Sigmoid colon (tissue), 7 donors: ENCODE results near the gene MRRF. TPM values are rescaled to one million over a fixed set of nuclear protein-coding genes. Genes with fewer than 3 reads are reported as not detected.

Experiments used
- DNase-seq: peaks from one replicate; pipeline ENCODE4 v3.0.0-alpha.2; 2019
- H3K27ac ChIP-seq, 4 donors: fragments of 200-600 bp; sonication (generic); one replicate each; pipeline ENCODE4 v1.5.1; 2016 to 2019; ENCODE audit warnings: mild to moderate bottlenecking in 1 of 4
- H3K27me3 ChIP-seq, 3 donors: fragments of 200-600 bp; sonication (generic); one replicate each; pipeline ENCODE4 v1.5.1; 2019; ENCODE audit warnings: mild to moderate bottlenecking in 1 of 3
- H3K36me3 ChIP-seq, 4 donors: fragments of 200-600 bp; sonication (generic); one replicate each; pipeline ENCODE4 v1.5.1; 2016 to 2019
- H3K4me1 ChIP-seq, 4 donors: fragments of 200-600 bp; sonication (generic); one replicate each; pipeline ENCODE4 v1.5.1; 2017 to 2019
- H3K4me3 ChIP-seq, 4 donors: fragments of 200-600 bp; sonication (generic); one replicate each; pipeline ENCODE4 v1.5.1; 2017 to 2019; ENCODE audit warnings: mild to moderate bottlenecking in 2 of 4, moderate library complexity in 1 of 4
- H3K9me3 ChIP-seq, 4 donors: fragments of 200-600 bp in 3 of 4; sonication (generic) in 3 of 4; one replicate each; pipeline versions ENCODE4 v1.5.1 to v1.6.1; 2013 to 2019
- EP300 ChIP-seq, 4 donors: sonication (generic); formaldehyde crosslinking; IDR thresholded peaks; one replicate each; pipeline ENCODE4 v1.6.1; 2017; ENCODE audit warnings: antibody characterized with exemption in 4 of 4
- POLR2A ChIP-seq, 2 donors: fragments of 450-650 bp; IDR thresholded peaks; one replicate each; pipeline ENCODE4 v1.6.1; 2016; ENCODE audit warnings: antibody characterized with exemption in 2 of 2, mild to moderate bottlenecking in 2 of 2, moderate library complexity in 2 of 2
- POLR2AphosphoS5 ChIP-seq, 4 donors: sonication (generic); formaldehyde crosslinking; IDR thresholded peaks; one replicate each; pipeline ENCODE4 v1.6.1; 2017; ENCODE audit warnings: antibody characterized with exemption in 4 of 4
- WGBS, 2 donors: extraction: QIAGEN DNeasy Blood & Tissue Kit; methylation state at CpG; one replicate each; pipeline ENCODE4 v1.1.7; 2013; 5-methylcytosine and 5-hydroxymethylcytosine counted together
- intact Hi-C: fragments of 100-400 bp; cut with DNase I; formaldehyde crosslinking; loops from one replicate; pipeline ENCODE4 v1.15.1; 2023
- polyA plus RNA-seq, 3 donors: library from polyadenylated mRNA; stranded (reverse); fragments of 200-250 nt; gene quantifications; one replicate each; pipeline ENCODE4 v1.2.3, GENCODE V29; 2013
- total RNA-seq, 4 donors: library from RNA; depleted of rRNA; stranded (reverse); fragments of >200 nt; gene quantifications; one replicate each; pipeline ENCODE4 v1.1.0, GENCODE V29; 2016
- TF ChIP-seq, protein P1 (sequence below), 4 experiments: fragments of 450-650 bp in 3 of 4; fragments of 200-600 bp in 1 of 4; IDR thresholded peaks; one replicate each; pipeline ENCODE4 v1.5.1; 2016 to 2019; ENCODE audit warnings: antibody characterized with exemption in 4 of 4, mild to moderate bottlenecking in 3 of 4, moderate library complexity in 2 of 4
- donor health status: healthy with polysubstance abuse.
- donor health status: Bipolar disorder and iron deficiency.
- donor health status: healthy.

MRRF gene
- total and polyA plus RNA-seq, 7 donors = 29.9 to 46.7 (median 38.2) TPM

GRCh38 chr9:122217640-122218039 lies 47.0 kb upstream of the MRRF start:
- WGBS, 2 donors = 30 to 31% methylated on average over 4 of the region's 4 CpGs
- no peak overlapping the region for H3K4me3 ChIP-seq

DNA sequence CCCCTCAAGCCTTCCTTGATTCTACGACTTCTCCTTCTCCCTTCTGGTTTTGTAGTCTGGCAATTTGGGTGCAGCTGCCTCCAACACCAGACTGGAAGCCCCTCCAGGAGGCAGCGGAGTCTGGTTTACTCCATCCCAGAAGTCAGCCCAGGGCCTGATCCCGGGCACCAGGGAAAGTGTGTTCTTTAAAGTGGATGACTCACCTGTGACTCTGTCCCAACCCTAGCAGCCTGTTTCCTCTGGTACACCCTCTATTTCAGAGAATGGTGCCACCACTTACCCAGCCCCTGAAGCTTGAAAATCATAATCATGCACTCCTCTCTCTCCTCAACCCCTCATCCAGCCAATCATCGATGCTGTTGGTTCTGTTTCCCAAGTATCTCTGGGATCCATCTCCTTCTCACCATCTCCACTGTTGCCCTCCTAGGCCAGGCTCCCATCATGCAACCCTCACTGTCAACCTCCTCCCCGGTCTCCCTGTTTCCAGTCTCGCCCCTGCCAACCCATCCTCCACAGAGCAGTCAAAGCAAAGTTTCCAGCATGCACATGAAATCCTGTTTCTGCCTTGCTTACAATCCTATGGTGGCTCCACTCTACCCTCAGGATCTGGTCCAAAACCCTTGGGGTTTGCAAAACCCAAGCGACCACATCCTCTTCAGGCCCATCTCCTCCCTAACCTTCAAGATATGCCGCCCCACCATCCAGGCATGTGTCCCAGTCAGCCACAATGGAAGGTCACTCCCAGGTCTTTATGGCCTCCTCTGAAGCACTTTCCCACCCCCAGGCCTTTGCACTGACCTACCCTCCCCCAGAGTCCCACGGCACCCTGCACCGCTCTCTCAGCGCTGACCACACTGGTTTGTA lies 46.4 kb upstream of the MRRF start:
- no peak overlapping the region for H3K27ac ChIP-seq
- intact Hi-C loops = no loop called here
- H3K27me3 ChIP-seq = peaks cover 70 to 100% (median 89%) of the 10 kb centered on the region in 3 donors
- DNase-seq = no peak
- TF ChIP-seq, protein P1, sequence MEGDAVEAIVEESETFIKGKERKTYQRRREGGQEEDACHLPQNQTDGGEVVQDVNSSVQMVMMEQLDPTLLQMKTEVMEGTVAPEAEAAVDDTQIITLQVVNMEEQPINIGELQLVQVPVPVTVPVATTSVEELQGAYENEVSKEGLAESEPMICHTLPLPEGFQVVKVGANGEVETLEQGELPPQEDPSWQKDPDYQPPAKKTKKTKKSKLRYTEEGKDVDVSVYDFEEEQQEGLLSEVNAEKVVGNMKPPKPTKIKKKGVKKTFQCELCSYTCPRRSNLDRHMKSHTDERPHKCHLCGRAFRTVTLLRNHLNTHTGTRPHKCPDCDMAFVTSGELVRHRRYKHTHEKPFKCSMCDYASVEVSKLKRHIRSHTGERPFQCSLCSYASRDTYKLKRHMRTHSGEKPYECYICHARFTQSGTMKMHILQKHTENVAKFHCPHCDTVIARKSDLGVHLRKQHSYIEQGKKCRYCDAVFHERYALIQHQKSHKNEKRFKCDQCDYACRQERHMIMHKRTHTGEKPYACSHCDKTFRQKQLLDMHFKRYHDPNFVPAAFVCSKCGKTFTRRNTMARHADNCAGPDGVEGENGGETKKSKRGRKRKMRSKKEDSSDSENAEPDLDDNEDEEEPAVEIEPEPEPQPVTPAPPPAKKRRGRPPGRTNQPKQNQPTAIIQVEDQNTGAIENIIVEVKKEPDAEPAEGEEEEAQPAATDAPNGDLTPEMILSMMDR (IDR thresholded peaks at IDR 0.05) = no peak
- no peak for TF ChIP-seq POLR2A (IDR thresholded peaks at IDR 0.05)
- TF ChIP-seq EP300 (IDR thresholded peaks at IDR 0.05) = no peak
- TF ChIP-seq POLR2AphosphoS5 (IDR thresholded peaks at IDR 0.05) = no peak
- WGBS, 2 donors = 42 to 47% methylated on average over 11 of the region's 11 CpGs
- no peaks in the 10 kb centered on the region for H3K9me3 ChIP-seq
- H3K4me3 ChIP-seq = no peak overlapping the region
- H3K36me3 ChIP-seq = no peaks in the 10 kb centered on the region
- peaks cover 0 to 43% (median 35%) of the 10 kb centered on the region in 4 donors for H3K4me1 ChIP-seq

More at GRCh38 chr9:122217640-122218039, 47.0 kb upstream of the MRRF start:
- TF ChIP-seq, protein P1 (IDR thresholded peaks at IDR 0.05) = no peak
- TF ChIP-seq POLR2AphosphoS5 (IDR thresholded peaks at IDR 0.05) (no peak), POLR2A (IDR thresholded peaks at IDR 0.05) (no peak), EP300 (IDR thresholded peaks at IDR 0.05) (no peak)
- no peak overlapping the region for H3K27ac ChIP-seq
- no peak for DNase-seq
- no peaks in the 10 kb centered on the region for H3K9me3 ChIP-seq
- H3K36me3 ChIP-seq = no peaks in the 10 kb centered on the region
- H3K4me1 ChIP-seq = peaks cover 0 to 45% (median 36%) of the 10 kb centered on the region in 4 donors
- peaks cover 67 to 100% (median 89%) of the 10 kb centered on the region in 3 donors for H3K27me3 ChIP-seq
- intact Hi-C loops = no loop called here

DNA sequence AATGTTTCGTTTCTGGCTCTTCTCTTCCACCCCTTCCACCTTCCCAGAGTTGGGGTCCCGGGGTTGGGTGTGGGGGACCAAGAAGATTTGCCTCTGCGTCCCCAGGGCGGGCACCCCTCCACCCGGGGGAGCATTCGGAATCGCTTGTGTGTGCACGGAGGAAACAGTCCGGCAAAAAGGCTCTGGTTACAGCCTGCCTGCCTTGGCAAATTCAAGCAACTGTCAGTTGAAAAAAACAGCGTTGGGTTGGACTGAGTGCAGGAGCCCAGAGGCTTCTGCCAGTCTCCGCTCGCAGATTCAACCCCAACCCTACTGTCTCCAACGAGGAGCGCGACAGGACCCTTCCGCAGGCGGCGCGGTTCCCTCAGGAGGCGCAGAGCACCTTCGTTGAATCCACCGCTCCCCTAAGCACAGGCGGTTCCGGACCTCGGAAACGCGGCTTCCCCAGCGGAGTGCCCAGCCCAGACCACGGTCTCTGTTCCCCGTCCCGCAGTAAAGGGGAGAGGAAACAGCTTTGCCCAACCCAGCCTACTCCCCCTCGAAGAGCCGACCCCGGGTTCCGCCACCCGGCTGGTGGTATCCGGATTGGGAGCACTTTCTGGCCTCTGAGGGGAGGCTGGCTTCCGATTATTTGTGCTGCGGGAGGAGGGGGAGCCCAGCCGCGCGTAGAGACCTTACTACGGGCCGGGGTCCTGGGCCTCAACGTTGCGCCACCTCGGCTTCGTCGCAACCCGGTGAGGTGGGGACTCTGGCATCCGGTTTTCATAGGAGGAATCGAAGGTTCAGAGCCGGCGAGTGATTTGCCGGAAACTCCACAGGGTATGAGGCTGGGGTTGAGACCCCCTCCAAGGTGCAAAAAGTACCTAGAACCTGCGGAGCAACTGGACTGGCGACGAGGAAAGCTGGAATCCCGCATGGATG lies 45.5 kb upstream of the MRRF start:
- peak overlapping the region in 3 of 4 donors; percentile 11 to 16 (median 11) for H3K4me3 ChIP-seq
- intact Hi-C loops = no loop called here
- peaks cover 62 to 100% (median 88%) of the 10 kb centered on the region in 3 donors for H3K27me3 ChIP-seq
- H3K27ac ChIP-seq = no peak overlapping the region
- no peak for DNase-seq
- H3K36me3 ChIP-seq = no peaks in the 10 kb centered on the region
- no peaks in the 10 kb centered on the region for H3K9me3 ChIP-seq
- peaks cover 0 to 34% (median 26%) of the 10 kb centered on the region in 4 donors for H3K4me1 ChIP-seq
- WGBS, 2 donors = 3% methylated on average over 59 of the region's 59 CpGs
- TF ChIP-seq EP300 (IDR thresholded peaks at IDR 0.05) (no peak), POLR2AphosphoS5 (IDR thresholded peaks at IDR 0.05) (peak in 1 of 4 donors; percentile 24)

DNA sequence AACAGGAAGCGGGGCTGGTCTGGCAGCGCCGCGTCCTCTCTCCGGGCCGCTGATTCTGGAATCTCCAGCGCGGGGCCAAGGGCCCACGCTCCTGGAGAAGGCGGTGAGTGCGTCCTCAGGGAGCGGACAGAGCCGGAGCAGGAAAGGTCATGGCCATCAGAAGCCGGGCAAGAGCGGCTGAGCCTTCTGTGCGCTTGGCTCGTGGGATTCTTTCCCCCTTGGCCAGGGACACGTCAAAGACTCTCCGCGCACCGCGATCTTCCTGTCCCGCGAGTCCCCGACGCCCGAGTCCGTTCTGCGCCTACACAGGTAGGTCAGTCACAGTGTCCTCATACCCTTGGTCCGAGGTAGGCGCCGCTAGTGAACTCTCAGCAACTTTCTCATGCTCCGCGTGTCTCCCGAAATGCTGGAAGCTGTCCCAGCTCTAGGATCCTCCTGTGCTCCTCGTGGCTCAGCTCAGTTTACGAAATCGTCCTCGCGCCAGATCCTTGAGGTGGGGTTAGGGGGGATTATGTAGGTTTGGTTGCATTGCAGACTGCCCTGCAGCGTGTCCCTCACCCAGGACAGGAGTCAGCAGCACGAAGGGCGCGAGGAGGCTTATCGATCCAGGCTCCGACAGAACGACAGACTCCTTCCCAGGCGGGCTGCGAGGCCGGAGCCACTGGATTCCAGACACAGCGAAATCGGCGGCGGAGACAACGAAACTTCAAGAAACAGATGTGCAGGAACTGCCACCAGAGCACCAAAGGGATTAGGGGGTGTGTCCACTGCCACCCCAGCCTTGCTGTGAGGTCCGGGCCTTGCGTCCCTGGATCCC lies 44.6 kb upstream of the MRRF start:
- Histone ChIP-seq H3K9me3 (no peaks in the 10 kb centered on the region), H3K36me3 (no peaks in the 10 kb centered on the region), H3K27me3 (peaks cover 60 to 100% (median 90%) of the 10 kb centered on the region in 3 donors), H3K4me3 (peak overlapping the region in 3 of 4 donors; percentile 11 to 16 (median 11)), H3K4me1 (peaks cover 0 to 29% (median 22%) of the 10 kb centered on the region in 4 donors), H3K27ac (no peak overlapping the region)
- intact Hi-C loops = no loop called here
- DNase-seq = no peak
- TF ChIP-seq, protein P1 (IDR thresholded peaks at IDR 0.05) = no peak
- TF ChIP-seq EP300 (IDR thresholded peaks at IDR 0.05) (no peak), POLR2A (IDR thresholded peaks at IDR 0.05) (no peak), POLR2AphosphoS5 (IDR thresholded peaks at IDR 0.05) (peak in 3 of 4 donors; percentile 56 to 76 (median 71))
- 9 to 19% methylated on average over 57 of the region's 57 CpGs for WGBS, 2 donors
